Endodermal cell (in vitro differentiated cells): ENCODE data around the gene CRPPA. TPM values are rescaled to one million over a fixed set of nuclear protein-coding genes. Genes with fewer than 3 reads are reported as not detected.

ENCODE experiments used
- DNase-seq: peaks from one replicate; pipeline ENCODE4 v3.0.0-alpha.2; 2017
- H3K27ac ChIP-seq: 2 replicates; pipeline ENCODE4 v1.5.1; 2013; ENCODE audit warnings: mild to moderate bottlenecking, low read depth, low read length, moderate library complexity
- H3K27me3 ChIP-seq: 2 replicates; pipeline ENCODE4 v1.6.1; 2013; ENCODE audit warnings: mild to moderate bottlenecking, low read length, moderate library complexity; ENCODE audit not compliant: insufficient read depth, control insufficient read depth, poor library complexity, severe bottlenecking
- H3K36me3 ChIP-seq: 2 replicates; pipeline ENCODE4 v1.7.0; 2013; ENCODE audit warnings: mild to moderate bottlenecking, low read length, moderate library complexity; ENCODE audit not compliant: control insufficient read depth, insufficient read depth
- H3K4me1 ChIP-seq: one replicate; pipeline ENCODE4 v1.7.0; 2013; ENCODE audit warnings: low read length; ENCODE audit not compliant: control insufficient read depth, insufficient read depth
- H3K4me3 ChIP-seq: 2 replicates; pipeline ENCODE4 v1.5.1; 2013; ENCODE audit warnings: mild to moderate bottlenecking, low read length, moderate library complexity
- H3K9ac ChIP-seq: 2 replicates; pipeline ENCODE4 v1.6.1; 2013; ENCODE audit warnings: mild to moderate bottlenecking, low read length, moderate library complexity; ENCODE audit not compliant: poor library complexity, severe bottlenecking; ENCODE audit errors: extremely low read depth
- H3K9me3 ChIP-seq: 2 replicates; pipeline ENCODE4 v1.6.1; 2013; ENCODE audit warnings: mild to moderate bottlenecking, low read length, moderate library complexity; ENCODE audit not compliant: control insufficient read depth
- H3K27ac Mint-ChIP-seq: 2 replicates; pipeline ENCODE4 v1.8.0; 2020; ENCODE audit warnings: mixed read lengths
- H3K27me3 Mint-ChIP-seq: 2 replicates; pipeline ENCODE4 v1.8.0; 2021; ENCODE audit warnings: mild to moderate bottlenecking, mixed read lengths; ENCODE audit not compliant: insufficient read depth
- H3K36me3 Mint-ChIP-seq: 2 replicates; pipeline ENCODE4 v1.8.0; 2020; ENCODE audit warnings: low read depth, mixed read lengths
- H3K4me1 Mint-ChIP-seq: 2 replicates; pipeline ENCODE4 v1.8.0; 2020; ENCODE audit warnings: mixed read lengths
- H3K4me3 Mint-ChIP-seq: 2 replicates; pipeline ENCODE4 v1.8.0; 2020; ENCODE audit warnings: mild to moderate bottlenecking, moderate library complexity, mixed read lengths
- H3K9me3 Mint-ChIP-seq: 2 replicates; pipeline ENCODE4 v1.8.0; 2020; ENCODE audit warnings: mild to moderate bottlenecking, mixed read lengths
- CTCF ChIP-seq: fragments of 200-600 bp; sonication (generic); conservative IDR thresholded peaks from 2 replicates; pipeline ENCODE4 v1.5.0; 2021; ENCODE audit warnings: antibody characterized with exemption, mild to moderate bottlenecking
- WGBS, 2 experiments: methylation state at CpG; one replicate each; pipeline versions ENCODE4 v1.1.5 to v1.1.7; 2013; ENCODE audit warnings: missing lambda C conversion rate in 2 of 2, mixed read lengths in 1 of 2; ENCODE audit not compliant: insufficient coverage in 1 of 2, insufficient read length in 1 of 2; 5-methylcytosine and 5-hydroxymethylcytosine counted together
- total RNA-seq, 2 donors: library from RNA; stranded (reverse); fragmentation: NEBNext Ultra II Directional in 1 of 2; extraction: Animal tissue kit (Norgen Biotek cat#: 25700) in 1 of 2; gene quantifications; 2 replicates in 1 of 2; 3 replicates in 1 of 2; pipeline ENCODE4 v1.2.1, GENCODE V29; 2021

CRPPA gene
- total RNA-seq, 2 donors from 2014 or later: 3.7 to 5.4 TPM

GRCh38 chr7:16416289-16417282 lies 4.8 kb downstream of the CRPPA start:
- H3K27ac ChIP-seq: no peak overlapping the region

GRCh38 chr7:16412274-16413254 lies 8.8 kb downstream of the CRPPA start:
- peaks cover 1% of the 10 kb centered on the region for H3K27me3 Mint-ChIP-seq
- peaks cover 3% of the 10 kb centered on the region for H3K9me3 Mint-ChIP-seq
- Histone ChIP-seq H3K9me3 (peaks cover 7% of the 10 kb centered on the region), H3K27ac (no peak overlapping the region), H3K4me1 (no peaks in the 10 kb centered on the region), H3K36me3 (no peaks in the 10 kb centered on the region), H3K9ac (no peak overlapping the region), H3K4me3 (no peak overlapping the region), H3K27me3 (no peaks in the 10 kb centered on the region)
- H3K27ac Mint-ChIP-seq: no peak overlapping the region
- DNase-seq: no peak
- no peak for TF ChIP-seq CTCF
- no peak overlapping the region for H3K4me3 Mint-ChIP-seq
- 95% methylated on average over 8 of the region's 8 CpGs for WGBS, 2 experiments
- peaks cover 9% of the 10 kb centered on the region for H3K4me1 Mint-ChIP-seq
- no peaks in the 10 kb centered on the region for H3K36me3 Mint-ChIP-seq

More at GRCh38 chr7:16416289-16417282, 4.8 kb downstream of the CRPPA start:
- Mint-ChIP-seq H3K27ac (no peak overlapping the region), H3K9me3 (peaks cover 3% of the 10 kb centered on the region), H3K4me1 (peaks cover 18% of the 10 kb centered on the region), H3K4me3 (no peak overlapping the region), H3K27me3 (peaks cover 5% of the 10 kb centered on the region), H3K36me3 (no peaks in the 10 kb centered on the region)
- DNase-seq: no peak
- H3K27me3 ChIP-seq: no peaks in the 10 kb centered on the region
- no peak for TF ChIP-seq CTCF
- peak overlapping the region; percentile 39 for H3K4me3 ChIP-seq
- no peaks in the 10 kb centered on the region for H3K36me3 ChIP-seq
- WGBS, 2 experiments: 93% methylated on average over 3 to 7 of the region's 7 CpGs
- peaks cover 19% of the 10 kb centered on the region for H3K9me3 ChIP-seq
- H3K4me1 ChIP-seq: no peaks in the 10 kb centered on the region
- H3K9ac ChIP-seq: no peak overlapping the region

GRCh38 chr7:16411391-16411790 lies 9.9 kb downstream of the CRPPA start:
- no peaks in the 10 kb centered on the region for H3K9me3 ChIP-seq
- H3K4me3 ChIP-seq: no peak overlapping the region
- no peak for TF ChIP-seq CTCF
- no peak overlapping the region for H3K27ac ChIP-seq
- DNase-seq: no peak
- no peaks in the 10 kb centered on the region for H3K4me1 ChIP-seq
- Mint-ChIP-seq H3K4me1 (peaks cover 9% of the 10 kb centered on the region), H3K27me3 (no peaks in the 10 kb centered on the region), H3K9me3 (no peaks in the 10 kb centered on the region), H3K36me3 (no peaks in the 10 kb centered on the region), H3K4me3 (no peak overlapping the region), H3K27ac (no peak overlapping the region)
- 96 to 100% methylated on average over 2 of the region's 2 CpGs for WGBS, 2 experiments
- no peaks in the 10 kb centered on the region for H3K27me3 ChIP-seq
- no peak overlapping the region for H3K9ac ChIP-seq
- H3K36me3 ChIP-seq: no peaks in the 10 kb centered on the region
